GM18861 (cell line): ENCODE results near the gene B3GLCT.
A peak's percentile ranks its signal among the peaks of the same experiment; 100 is the strongest.
"Not testable (repeated sequence)": the region's sequence is repeated elsewhere in the genome, so short reads cannot be mapped to it uniquely, and the experiment has no call there.

Experiments
- ATAC-seq: cut with Tn5 transposase; IDR thresholded peaks from one replicate; pipeline ENCODE4 v1.9.1; 2021; ENCODE audit not compliant: unreplicated experiment

Gene B3GLCT

DNA sequence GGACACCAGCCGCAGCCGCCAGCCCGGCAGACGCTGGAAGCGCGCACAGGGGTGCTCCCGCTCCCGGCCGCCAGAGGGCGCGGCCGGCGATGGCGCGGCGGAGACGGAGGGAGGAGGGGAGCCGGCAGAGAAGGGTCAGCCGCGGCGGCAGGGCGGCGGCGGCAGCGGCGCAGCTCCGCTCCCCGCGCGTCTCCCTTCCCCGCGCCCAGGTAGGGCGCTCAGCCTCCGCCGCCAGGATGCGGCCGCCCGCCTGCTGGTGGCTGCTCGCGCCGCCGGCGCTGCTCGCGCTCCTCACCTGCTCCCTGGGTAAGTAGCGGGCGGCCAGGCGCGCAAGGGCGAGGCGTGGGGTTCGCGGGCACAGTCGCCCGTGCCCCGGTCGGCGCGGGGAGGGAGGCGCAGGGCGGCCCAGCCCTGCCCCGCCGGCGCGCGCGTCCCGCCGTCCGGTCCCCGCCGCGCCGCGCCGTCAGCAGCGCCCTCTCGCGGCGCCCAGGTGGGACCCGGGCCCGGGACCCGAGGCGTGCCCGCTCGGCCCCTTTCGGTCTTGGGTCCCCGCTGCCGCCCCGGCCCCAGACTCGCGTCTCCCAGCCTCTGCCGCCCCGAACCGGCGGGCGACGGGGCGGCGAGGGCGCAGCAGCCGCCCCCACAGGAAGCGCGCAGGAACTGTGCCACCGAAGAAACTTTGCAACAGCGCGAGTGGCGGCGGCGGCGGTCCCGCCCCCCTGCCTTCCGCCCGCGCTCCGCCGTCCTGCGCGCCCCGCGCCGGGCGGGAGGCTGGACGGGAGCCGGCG, at the start of gene B3GLCT:
Gene B3GLCT, plus strand, starts transcription at position 127 of the 788 bp plus-strand sequence. Its CDS starts 110 bp downstream, at position 237.
- ATAC-seq: peak; percentile 75

DNA sequence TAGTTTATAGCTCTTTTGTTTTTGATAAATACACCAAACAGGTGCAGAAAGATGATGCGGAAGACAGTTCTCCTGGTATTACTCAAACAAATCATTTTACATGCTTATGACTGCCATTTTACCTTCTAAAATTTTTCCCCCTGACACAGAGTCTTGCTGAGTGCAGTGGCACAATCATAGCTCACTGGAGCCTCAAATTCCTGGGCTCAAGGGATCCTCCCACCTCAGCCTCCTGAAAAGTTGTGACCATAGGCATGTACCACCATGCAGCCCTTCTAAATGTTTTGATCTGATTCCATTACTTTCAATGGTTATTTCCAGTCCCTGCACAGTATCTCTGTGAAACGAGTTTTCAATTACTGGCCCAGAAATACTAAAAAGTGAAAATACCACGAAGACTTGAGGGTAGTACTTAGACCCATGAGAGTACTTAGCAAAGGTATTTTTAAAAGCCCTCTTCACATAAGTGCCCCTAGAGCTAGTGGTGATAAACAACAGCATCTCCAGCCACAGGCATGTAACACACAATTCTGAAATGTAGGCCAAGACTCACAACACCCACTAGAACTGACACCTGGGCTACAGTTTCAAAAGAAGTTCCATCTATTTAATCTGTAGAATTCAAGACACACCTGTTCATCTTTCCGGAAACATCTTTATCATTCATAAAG, 49.3 kb upstream of the B3GLCT start:
- no peak for ATAC-seq

DNA sequence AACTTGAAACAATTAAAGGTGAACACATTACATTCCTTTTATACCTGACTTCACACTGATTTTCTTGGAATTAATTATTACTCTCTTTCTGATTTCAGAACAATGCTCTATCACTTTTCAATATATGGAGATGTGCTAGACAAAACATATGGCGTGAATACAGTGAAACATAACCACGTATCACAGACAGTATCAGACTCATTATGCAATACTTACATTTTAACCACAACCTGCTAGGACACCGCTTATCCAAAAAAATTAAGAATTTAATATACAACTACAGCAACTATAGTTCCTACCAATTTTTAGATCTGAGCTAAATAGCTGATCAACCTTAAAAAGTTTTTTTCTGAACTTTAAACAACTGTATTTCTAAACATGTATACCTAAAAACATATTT, 47.9 kb upstream of the B3GLCT start:
- ATAC-seq: no peak

DNA sequence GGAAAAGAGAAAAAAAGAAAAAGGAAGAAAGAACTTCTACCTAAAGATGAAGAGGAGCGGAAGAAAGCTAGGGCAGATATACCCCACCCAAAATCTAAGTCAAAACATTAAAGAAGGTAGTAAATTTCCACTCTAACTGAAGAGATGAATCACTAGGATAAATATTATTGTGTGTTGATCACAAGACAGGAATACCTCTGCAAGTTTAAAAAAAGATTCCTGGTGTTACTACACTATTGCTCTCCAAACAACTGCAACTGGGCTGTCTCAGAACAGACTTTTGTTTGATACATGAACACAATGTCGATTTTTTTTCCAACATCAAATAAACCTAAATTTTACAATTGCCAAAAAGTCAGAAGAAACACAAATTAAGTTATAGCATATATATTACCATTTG, 44.8 kb upstream of the B3GLCT start:
- no peak for ATAC-seq

- no peak for ATAC-seq
Measured at GRCh38 chr13:31159306-31159705, 40.5 kb upstream of the B3GLCT start.

- peak; percentile 34 for ATAC-seq
Measured at GRCh38 chr13:31160857-31161556, 38.8 kb upstream of the B3GLCT start.

- peak; percentile 70 for ATAC-seq
Measured at GRCh38 chr13:31161557-31162150, 38.1 kb upstream of the B3GLCT start, which contains the start of gene HSPH1. Gene HSPH1 (minus strand): TSS chr13:31161904. CDS start chr13:31161582, 322 bp downstream.

- peak; percentile 76 for ATAC-seq
Measured at GRCh38 chr13:31162151-31163008, 37.4 kb upstream of the B3GLCT start.

DNA sequence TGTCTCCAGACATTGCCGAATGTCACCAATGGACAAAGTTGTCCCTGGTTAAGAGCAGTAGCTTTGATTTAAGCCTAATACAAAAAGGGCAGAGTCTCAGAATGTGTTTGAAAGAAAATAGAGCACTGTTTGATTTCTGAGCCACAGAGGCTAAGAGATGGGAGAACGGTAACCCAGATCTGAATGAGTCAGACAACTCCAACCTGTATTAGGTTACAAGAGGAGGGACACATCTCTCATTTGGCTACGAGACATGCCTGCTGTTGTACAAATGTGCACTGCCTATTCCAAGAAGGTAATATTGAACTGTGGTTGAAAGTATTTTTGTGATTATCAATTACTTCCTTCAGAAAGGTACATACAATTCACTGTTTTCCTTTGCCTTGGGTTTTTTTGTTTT, 33.2 kb upstream of the B3GLCT start:
- ATAC-seq: no peak

DNA sequence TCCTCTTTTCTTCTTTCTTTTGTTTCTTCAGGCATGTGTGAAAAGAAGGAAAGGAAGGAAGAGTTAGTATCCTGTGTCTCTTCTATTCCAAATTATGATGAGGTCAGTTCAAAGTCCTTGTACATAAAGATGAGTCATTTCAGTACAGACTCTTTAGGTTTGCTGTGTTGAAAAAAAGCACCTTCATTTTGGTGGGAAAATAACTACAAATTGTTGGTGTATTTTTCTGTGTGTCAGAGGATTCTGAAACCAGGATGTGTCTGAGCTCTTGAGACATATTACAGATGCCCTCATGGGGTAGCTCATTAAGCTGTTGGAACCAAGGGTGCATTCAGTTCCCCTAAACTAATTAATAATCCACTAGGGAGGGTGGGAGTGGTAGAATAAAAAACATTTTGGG, 32.3 kb upstream of the B3GLCT start:
- peak; percentile 70 for ATAC-seq

- ATAC-seq: peak; percentile 45
Measured at GRCh38 chr13:31168166-31168565, 31.6 kb upstream of the B3GLCT start.

- no peak for ATAC-seq
Measured at GRCh38 chr13:31168736-31169135, 31.0 kb upstream of the B3GLCT start.

- no peak for ATAC-seq
Measured at GRCh38 chr13:31172001-31172400, 27.8 kb upstream of the B3GLCT start.

GRCh38 chr13:31172535-31172934, 27.2 kb upstream of the B3GLCT start:
- no peak for ATAC-seq

GRCh38 chr13:31174018-31174417, 25.8 kb upstream of the B3GLCT start:
- no peak for ATAC-seq

DNA sequence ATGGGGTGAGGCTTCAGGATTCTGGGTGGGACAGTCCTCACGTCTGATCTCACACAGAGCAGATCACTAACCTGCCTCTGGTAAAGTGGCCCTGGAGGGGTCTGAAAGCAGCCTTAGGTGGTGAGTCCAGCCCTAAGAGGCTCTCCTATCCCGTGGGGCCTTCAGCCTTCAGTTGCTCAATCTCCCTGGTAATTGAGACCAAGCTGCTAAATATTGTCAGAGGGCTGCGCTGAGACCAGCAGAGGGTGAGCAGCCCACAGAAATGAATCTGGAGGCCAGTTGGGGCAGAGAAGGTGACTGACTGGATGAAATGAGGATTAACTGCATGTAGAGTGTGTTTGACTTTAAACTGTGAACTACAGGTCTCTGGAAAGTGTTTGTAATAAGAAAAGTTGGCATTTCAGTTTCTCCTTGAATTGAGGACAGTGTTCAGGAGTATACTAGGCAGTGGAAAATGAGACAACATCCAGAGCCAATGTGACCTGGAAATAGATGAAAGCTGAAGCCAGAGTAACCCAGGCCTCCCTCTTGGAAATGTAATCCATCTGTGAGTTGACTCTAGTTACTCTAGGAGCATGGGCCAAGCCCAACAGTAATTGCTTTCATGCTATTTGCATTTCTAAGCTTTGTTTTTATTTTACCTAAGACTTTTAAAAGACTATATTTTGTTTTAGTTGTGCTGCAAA, 23.8 kb upstream of the B3GLCT start:
- ATAC-seq: no peak

- ATAC-seq: not testable (repeated sequence)
Measured at GRCh38 chr13:31177813-31178495, 21.8 kb upstream of the B3GLCT start.

- ATAC-seq: no peak
Measured at GRCh38 chr13:31179241-31179640, 20.5 kb upstream of the B3GLCT start.

GRCh38 chr13:31179754-31180153, 20.0 kb upstream of the B3GLCT start:
- no peak for ATAC-seq
